ENCODE measurements around the gene ZNF14. TPM values are rescaled to one million over a fixed set of nuclear protein-coding genes. Genes with fewer than 3 reads are reported as not detected.
"Not testable (repeated sequence)": the region's sequence is repeated elsewhere in the genome, so short reads cannot be mapped to it uniquely, and the experiment has no call there.

The ZNF14 gene
- polyA plus RNA-seq, 2 of the 4 experiments (the other 2 are of a cell fraction): 1.6 to 2.8 TPM

DNA sequence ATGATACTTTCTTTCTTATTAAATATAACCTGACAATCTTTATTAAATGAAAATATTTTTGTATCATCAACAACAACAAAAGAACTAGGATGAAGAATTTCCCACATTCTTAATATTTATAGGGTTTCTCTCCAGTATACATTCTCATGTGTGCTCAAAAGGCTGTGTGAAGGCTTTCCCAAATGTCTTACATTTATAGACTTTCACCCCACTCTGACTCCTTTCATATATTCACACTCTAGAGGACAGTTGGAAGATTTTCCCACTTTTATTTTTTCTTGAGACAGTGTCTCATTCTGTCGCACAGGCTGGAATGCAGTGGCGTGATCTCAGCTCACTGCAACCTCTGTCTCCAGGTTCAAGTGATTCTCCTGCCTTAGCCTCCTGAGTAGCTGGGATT lies 22.4 kb downstream of the ZNF14 start:
- H3K9me3 ChIP-seq: peaks cover 80% of the 10 kb centered on the region
- DNase-seq (ENCODE audit: low read depth in 1 of 2, low spot score in 1 of 2) (no peak), ATAC-seq (no peak), FAIRE-seq (no peak)
- CTCF ChIA-PET: no interaction called here
- 81% methylated on average over 2 of the region's 2 CpGs for WGBS (ENCODE audit: missing lambda C conversion rate)
- H3K4me2 ChIP-seq: no peak overlapping the region
- POLR2A ChIA-PET: no interaction called here
- no peak overlapping the region for H3K27ac ChIP-seq
- H3K4me1 ChIP-seq: no peaks in the 10 kb centered on the region
- TF ChIP-seq ZSCAN20 (CRISPR knock-in tag; IDR thresholded peaks at IDR 0.05) (no peak), POLR2A (IDR thresholded peaks at IDR 0.05; ENCODE audit: low read length) (no peak), MAZ (IDR thresholded peaks at IDR 0.05; ENCODE audit: borderline replicate concordance, low read depth, low read length) (no peak), JUNB (IDR thresholded peaks at IDR 0.05) (no peak), HDAC2 (IDR thresholded peaks at IDR 0.05) (no peak), CBX2 (IDR thresholded peaks at IDR 0.05; ENCODE audit: borderline replicate concordance, low read depth) (no peak), FOXS1 (CRISPR knock-in tag; IDR thresholded peaks at IDR 0.05) (no peak), GATA3 (IDR thresholded peaks at IDR 0.05; ENCODE audit: borderline replicate concordance) (no peak), TP53 (CRISPR knock-in tag; IDR thresholded peaks at IDR 0.05) (no peak), SMC3 (IDR thresholded peaks at IDR 0.05) (no peak)
- TF ChIP-seq, protein P1, sequence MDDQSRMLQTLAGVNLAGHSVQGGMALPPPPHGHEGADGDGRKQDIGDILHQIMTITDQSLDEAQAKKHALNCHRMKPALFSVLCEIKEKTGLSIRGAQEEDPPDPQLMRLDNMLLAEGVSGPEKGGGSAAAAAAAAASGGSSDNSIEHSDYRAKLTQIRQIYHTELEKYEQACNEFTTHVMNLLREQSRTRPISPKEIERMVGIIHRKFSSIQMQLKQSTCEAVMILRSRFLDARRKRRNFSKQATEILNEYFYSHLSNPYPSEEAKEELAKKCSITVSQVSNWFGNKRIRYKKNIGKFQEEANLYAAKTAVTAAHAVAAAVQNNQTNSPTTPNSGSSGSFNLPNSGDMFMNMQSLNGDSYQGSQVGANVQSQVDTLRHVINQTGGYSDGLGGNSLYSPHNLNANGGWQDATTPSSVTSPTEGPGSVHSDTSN (IDR thresholded peaks at IDR 0.05): no peak
- TF ChIP-seq, protein P2, sequence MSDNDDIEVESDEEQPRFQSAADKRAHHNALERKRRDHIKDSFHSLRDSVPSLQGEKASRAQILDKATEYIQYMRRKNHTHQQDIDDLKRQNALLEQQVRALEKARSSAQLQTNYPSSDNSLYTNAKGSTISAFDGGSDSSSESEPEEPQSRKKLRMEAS (IDR thresholded peaks at IDR 0.05): no peak
- TF ChIP-seq, protein P3, sequence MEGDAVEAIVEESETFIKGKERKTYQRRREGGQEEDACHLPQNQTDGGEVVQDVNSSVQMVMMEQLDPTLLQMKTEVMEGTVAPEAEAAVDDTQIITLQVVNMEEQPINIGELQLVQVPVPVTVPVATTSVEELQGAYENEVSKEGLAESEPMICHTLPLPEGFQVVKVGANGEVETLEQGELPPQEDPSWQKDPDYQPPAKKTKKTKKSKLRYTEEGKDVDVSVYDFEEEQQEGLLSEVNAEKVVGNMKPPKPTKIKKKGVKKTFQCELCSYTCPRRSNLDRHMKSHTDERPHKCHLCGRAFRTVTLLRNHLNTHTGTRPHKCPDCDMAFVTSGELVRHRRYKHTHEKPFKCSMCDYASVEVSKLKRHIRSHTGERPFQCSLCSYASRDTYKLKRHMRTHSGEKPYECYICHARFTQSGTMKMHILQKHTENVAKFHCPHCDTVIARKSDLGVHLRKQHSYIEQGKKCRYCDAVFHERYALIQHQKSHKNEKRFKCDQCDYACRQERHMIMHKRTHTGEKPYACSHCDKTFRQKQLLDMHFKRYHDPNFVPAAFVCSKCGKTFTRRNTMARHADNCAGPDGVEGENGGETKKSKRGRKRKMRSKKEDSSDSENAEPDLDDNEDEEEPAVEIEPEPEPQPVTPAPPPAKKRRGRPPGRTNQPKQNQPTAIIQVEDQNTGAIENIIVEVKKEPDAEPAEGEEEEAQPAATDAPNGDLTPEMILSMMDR (IDR thresholded peaks at IDR 0.05): no peak
- TF ChIP-seq, protein P4, sequence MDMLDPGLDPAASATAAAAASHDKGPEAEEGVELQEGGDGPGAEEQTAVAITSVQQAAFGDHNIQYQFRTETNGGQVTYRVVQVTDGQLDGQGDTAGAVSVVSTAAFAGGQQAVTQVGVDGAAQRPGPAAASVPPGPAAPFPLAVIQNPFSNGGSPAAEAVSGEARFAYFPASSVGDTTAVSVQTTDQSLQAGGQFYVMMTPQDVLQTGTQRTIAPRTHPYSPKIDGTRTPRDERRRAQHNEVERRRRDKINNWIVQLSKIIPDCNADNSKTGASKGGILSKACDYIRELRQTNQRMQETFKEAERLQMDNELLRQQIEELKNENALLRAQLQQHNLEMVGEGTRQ (IDR thresholded peaks at IDR 0.05): no peak
- H3K4me3 ChIP-seq: no peak overlapping the region

DNA sequence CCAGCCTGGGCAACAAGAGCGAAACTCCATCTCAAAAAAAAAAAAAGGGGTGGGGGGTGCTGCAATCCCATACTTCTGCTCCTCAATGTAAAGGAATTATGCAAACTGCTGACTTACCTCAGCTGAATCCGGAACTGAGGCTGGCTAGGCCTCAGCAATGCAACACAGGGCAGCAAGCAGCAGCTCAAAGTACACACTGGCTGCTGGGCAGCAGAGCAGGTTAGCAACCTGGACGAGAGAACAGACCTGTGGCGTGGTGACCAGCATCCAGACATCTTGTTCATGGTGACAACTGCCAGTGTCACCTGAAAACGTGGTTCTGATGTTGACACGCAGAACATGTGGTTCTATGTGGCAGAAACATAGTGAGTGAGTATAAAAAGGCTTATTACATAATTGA lies 28.1 kb downstream of the ZNF14 start:
- FAIRE-seq: no peak
- Histone ChIP-seq H3K27ac (no peak overlapping the region), H3K4me3 (no peak overlapping the region), H3K9me3 (peaks cover 45% of the 10 kb centered on the region), H3K4me2 (no peak overlapping the region), H3K4me1 (no peaks in the 10 kb centered on the region)
- 9% methylated on average over 5 of the region's 6 CpGs for WGBS (ENCODE audit: missing lambda C conversion rate)
- ChIA-PET CTCF (interaction anchor here (0.7 kb wide), 1 partner anchor 74 kb away, joined by 3 read pairs; no protein-coding TSS in a partner anchor), POLR2A (no interaction called here)
- ATAC-seq: no peak
- DNase-seq (ENCODE audit: low read depth in 1 of 2, low spot score in 1 of 2): no peak
- TF ChIP-seq TP53 (CRISPR knock-in tag; IDR thresholded peaks at IDR 0.05): no peak
- TF ChIP-seq, protein P5, sequence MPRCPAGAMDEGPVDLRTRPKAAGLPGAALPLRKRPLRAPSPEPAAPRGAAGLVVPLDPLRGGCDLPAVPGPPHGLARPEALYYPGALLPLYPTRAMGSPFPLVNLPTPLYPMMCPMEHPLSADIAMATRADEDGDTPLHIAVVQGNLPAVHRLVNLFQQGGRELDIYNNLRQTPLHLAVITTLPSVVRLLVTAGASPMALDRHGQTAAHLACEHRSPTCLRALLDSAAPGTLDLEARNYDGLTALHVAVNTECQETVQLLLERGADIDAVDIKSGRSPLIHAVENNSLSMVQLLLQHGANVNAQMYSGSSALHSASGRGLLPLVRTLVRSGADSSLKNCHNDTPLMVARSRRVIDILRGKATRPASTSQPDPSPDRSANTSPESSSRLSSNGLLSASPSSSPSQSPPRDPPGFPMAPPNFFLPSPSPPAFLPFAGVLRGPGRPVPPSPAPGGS (IDR thresholded peaks at IDR 0.05): no peak

DNA sequence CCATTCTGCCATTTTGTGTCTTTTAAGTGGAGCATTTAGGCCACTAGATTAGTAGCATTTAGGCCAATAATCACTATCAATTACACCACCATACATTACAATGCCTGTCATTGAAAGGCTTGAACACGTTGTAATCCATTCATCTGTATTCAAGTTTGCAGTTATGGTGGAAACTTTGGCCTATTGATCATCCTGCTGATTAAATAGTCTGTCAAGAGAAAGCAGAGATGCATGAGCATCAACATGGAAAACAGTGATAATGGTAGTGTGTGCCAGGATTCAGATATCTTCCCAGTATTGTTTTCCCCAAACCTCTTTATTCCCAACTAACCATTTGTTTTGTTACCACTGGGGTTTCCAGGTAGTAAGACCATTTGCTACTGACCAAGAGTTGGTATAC lies 32.4 kb downstream of the ZNF14 start:
- POLR2A ChIA-PET; CTCF ChIA-PET; FAIRE-seq; DNase-seq (ENCODE audit: low read depth in 1 of 2, low spot score in 1 of 2); H3K4me1 ChIP-seq; ATAC-seq; H3K27ac ChIP-seq; H3K4me2 ChIP-seq; H3K4me3 ChIP-seq: not testable (repeated sequence)
- 64% methylated on average over 1 of the region's 1 CpG for WGBS (ENCODE audit: missing lambda C conversion rate)
- peaks cover 21% of the 10 kb centered on the region; the same call in 2 of the 3 replicates for H3K9me3 ChIP-seq

DNA sequence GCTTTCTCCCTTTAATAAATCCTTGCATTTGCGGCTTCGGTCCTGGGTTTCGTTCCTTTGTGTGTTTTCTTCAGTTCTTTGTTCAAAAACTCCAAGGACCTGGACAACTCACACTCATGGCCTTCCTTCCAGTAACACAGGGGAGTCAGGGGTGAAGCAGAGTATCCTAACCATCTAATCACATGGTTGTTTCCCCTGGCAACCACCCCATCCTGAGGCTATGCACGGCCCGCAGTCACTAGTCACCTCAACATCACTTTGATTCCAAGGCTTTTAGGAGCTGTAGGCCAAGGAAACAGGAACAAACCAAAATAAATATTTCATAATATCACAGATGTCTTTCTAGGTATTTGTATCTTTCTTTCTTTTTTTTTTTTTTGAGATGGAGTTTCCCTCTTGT lies 35.3 kb downstream of the ZNF14 start:
- DNase-seq (ENCODE audit: low read depth in 1 of 2, low spot score in 1 of 2) (no peak), FAIRE-seq (no peak), ATAC-seq (no peak)
- TF ChIP-seq HOXB5 (CRISPR knock-in tag; IDR thresholded peaks at IDR 0.05): no peak
- no peak for TF ChIP-seq ZC3H11A (IDR thresholded peaks at IDR 0.05)
- TF ChIP-seq, protein P2 (IDR thresholded peaks at IDR 0.05): no peak
- TF ChIP-seq MAZ (IDR thresholded peaks at IDR 0.05; ENCODE audit: borderline replicate concordance, low read depth, low read length): no peak
- TF ChIP-seq, protein P1 (IDR thresholded peaks at IDR 0.05): no peak
- POLR2A ChIA-PET: no interaction called here
- Histone ChIP-seq H3K4me2 (no peak overlapping the region), H3K9me3 (peaks cover 19% of the 10 kb centered on the region; the same call in 2 of the 3 replicates), H3K4me3 (no peak overlapping the region), H3K27ac (no peak overlapping the region), H3K4me1 (no peaks in the 10 kb centered on the region)
- WGBS (ENCODE audit: missing lambda C conversion rate): 31% methylated on average over 5 of the region's 5 CpGs
- CTCF ChIA-PET: no interaction called here
